H1 (cell line): ENCODE results near the gene RGS17. TPM values are rescaled to one million over a fixed set of nuclear protein-coding genes. Genes with fewer than 3 reads are reported as not detected.

Experiments used
- CTCF ChIA-PET: fragments of 300-600 bp; sonication (Branson Sonifier 250); formaldehyde crosslinking; loops from one replicate; lab custom pipeline; 2021; ENCODE audit not compliant: partially characterized antibody; lab: Charles Lee
- POLR2A ChIA-PET: fragments of 300-600 bp; sonication (Branson Sonifier 250); formaldehyde crosslinking; loops from one replicate; lab custom pipeline; 2021; ENCODE audit warnings: inconsistent platforms; ENCODE audit not compliant: partially characterized antibody; lab: Charles Lee
- DNase-seq, 2 experiments: peaks; one replicate each; pipeline versions ENCODE4 v3.0.0 to v3.0.0-alpha.2; 2010 to 2022; ENCODE audit warnings: low spot score in 2 of 2, low read depth in 1 of 2, mixed read lengths in 1 of 2
- FAIRE-seq: peaks from 2 replicates; lab custom pipeline; 2011; peaks lifted over from hg19 to GRCh38; lab: Jason Lieb, UNC
- H2AFZ ChIP-seq: 2 replicates; pipeline ENCODE4 v1.8.1; 2012; ENCODE audit warnings: low read length, inconsistent platforms
- H2AK5ac ChIP-seq: 2 replicates; pipeline ENCODE4 v1.6.1; 2013; ENCODE audit warnings: low read depth, low read length
- H2BK120ac ChIP-seq: replicated peaks from 2 replicates; pipeline ENCODE3; 2013; ENCODE audit warnings: low read depth, low read length, inconsistent platforms
- H2BK12ac ChIP-seq: 2 replicates; pipeline ENCODE4 v1.6.1; 2013; ENCODE audit warnings: low read depth, low read length
- H2BK15ac ChIP-seq: 2 replicates; pipeline ENCODE4 v1.6.1; 2013; ENCODE audit warnings: low read length
- H2BK20ac ChIP-seq: 2 replicates; pipeline ENCODE4 v1.6.1; 2013; ENCODE audit warnings: low read length
- H2BK5ac ChIP-seq: 2 replicates; pipeline ENCODE4 v1.6.1; 2013; ENCODE audit warnings: low read depth, low read length
- H3K14ac ChIP-seq: 2 replicates; pipeline ENCODE4 v1.6.1; 2013; ENCODE audit warnings: inconsistent platforms; ENCODE audit not compliant: insufficient read length
- H3K18ac ChIP-seq: 2 replicates; pipeline ENCODE4 v1.6.1; 2013; ENCODE audit warnings: low read length; ENCODE audit errors: extremely low read depth
- H3K23ac ChIP-seq: 2 replicates; pipeline ENCODE4 v1.6.1; 2013; ENCODE audit warnings: inconsistent platforms; ENCODE audit not compliant: insufficient read length
- H3K23me2 ChIP-seq: 2 replicates; pipeline ENCODE4 v1.6.1; 2013; ENCODE audit warnings: low read depth, low read length
- H3K27ac ChIP-seq: 2 replicates; pipeline ENCODE4 v1.6.1; 2011; ENCODE audit warnings: low read depth, low read length, inconsistent platforms
- H3K27me3 ChIP-seq, 4 experiments: replicated peaks in 1 of 4; 1 replicate in 1 of 4; 2 replicates in 3 of 4; pipeline versions ENCODE4 v1.6.1 to v1.8.1; 2011 to 2013; ENCODE audit warnings: low read length in 3 of 4, mild to moderate bottlenecking in 3 of 4, inconsistent platforms in 2 of 4, mixed read lengths in 2 of 4, moderate library complexity in 1 of 4; ENCODE audit not compliant: control insufficient read depth in 3 of 4, insufficient read depth in 3 of 4; ENCODE audit errors: extremely low read depth in 1 of 4
- H3K36me3 ChIP-seq, 4 experiments: 2 replicates each; pipeline versions ENCODE4 v1.6.1 to v1.8.1; 2011 to 2013; ENCODE audit warnings: mild to moderate bottlenecking in 4 of 4, low read length in 3 of 4, moderate library complexity in 2 of 4, control low read depth in 1 of 4, inconsistent platforms in 1 of 4; ENCODE audit not compliant: insufficient read depth in 4 of 4, control insufficient read depth in 2 of 4
- H3K4ac ChIP-seq: replicated peaks from 2 replicates; pipeline ENCODE3; 2013; ENCODE audit warnings: low read length, low read depth, mixed read lengths, inconsistent platforms; ENCODE audit not compliant: insufficient read length
- H3K4me1 ChIP-seq, 4 experiments: replicated peaks in 1 of 4; 1 replicate in 1 of 4; 2 replicates in 3 of 4; pipeline versions ENCODE4 v1.6.1 to v1.8.1; 2011 to 2013; ENCODE audit warnings: low read length in 3 of 4, inconsistent platforms in 2 of 4, mixed read lengths in 1 of 4; ENCODE audit not compliant: insufficient read depth in 4 of 4, control insufficient read depth in 3 of 4
- H3K4me2 ChIP-seq, 2 experiments: 2 replicates each; pipeline versions ENCODE4 v1.6.1 to v1.8.1; 2011 to 2013; ENCODE audit warnings: low read depth in 2 of 2, low read length in 2 of 2, control low read depth in 1 of 2, inconsistent platforms in 1 of 2, mild to moderate bottlenecking in 1 of 2; ENCODE audit not compliant: insufficient read depth in 1 of 2
- H3K4me3 ChIP-seq, 4 experiments: fragments of 200-600, 300-600 bp in 1 of 4; sonication (generic), shearing (Covaris generic), sonication (Bioruptor Twin) in 1 of 4; 2 replicates each; pipeline versions ENCODE4 v1.5.1 to v1.8.1; 2011 to 2016; ENCODE audit warnings: low read length in 4 of 4, low read depth in 3 of 4, control low read depth in 2 of 4, inconsistent platforms in 2 of 4, mild to moderate bottlenecking in 2 of 4, mixed read lengths in 1 of 4, moderate library complexity in 1 of 4; ENCODE audit not compliant: insufficient read depth in 2 of 4; ENCODE audit errors: extremely low read depth in 1 of 4
- H3K56ac ChIP-seq: replicated peaks from 2 replicates; pipeline ENCODE3; 2013; ENCODE audit warnings: low read depth, mild to moderate bottlenecking, mixed read lengths, low read length, inconsistent platforms; ENCODE audit not compliant: insufficient read length
- H3K79me1 ChIP-seq: 2 replicates; pipeline ENCODE4 v1.6.1; 2013; ENCODE audit warnings: low read depth, low read length, control low read depth
- H3K79me2 ChIP-seq, 2 experiments: 2 replicates each; pipeline versions ENCODE4 v1.6.1 to v1.8.1; 2012 to 2013; ENCODE audit warnings: low read length in 2 of 2, mild to moderate bottlenecking in 2 of 2, inconsistent platforms in 1 of 2; ENCODE audit not compliant: insufficient read depth in 2 of 2, control insufficient read depth in 1 of 2
- H3K9ac ChIP-seq, 4 experiments: replicated peaks in 1 of 4; 1 replicate in 1 of 4; 2 replicates in 3 of 4; pipeline versions ENCODE4 v1.6.1 to v1.8.1; 2011 to 2013; ENCODE audit warnings: low read depth in 3 of 4, low read length in 3 of 4, control low read depth in 2 of 4, mild to moderate bottlenecking in 2 of 4, moderate library complexity in 2 of 4, inconsistent platforms in 1 of 4; ENCODE audit errors: extremely low read depth in 1 of 4
- H3K9me3 ChIP-seq, 2 experiments: 2 replicates each; pipeline versions ENCODE4 v1.6.1 to v1.8.1; 2012 to 2013; ENCODE audit warnings: mild to moderate bottlenecking in 2 of 2, moderate library complexity in 2 of 2, control low read depth in 1 of 2, inconsistent platforms in 1 of 2, low read depth in 1 of 2, low read length in 1 of 2, mixed read lengths in 1 of 2; ENCODE audit not compliant: insufficient read depth in 2 of 2
- H4K20me1 ChIP-seq, 2 experiments: replicated peaks in 1 of 2; 2 replicates each; pipeline versions ENCODE3 to v1.8.1; 2011 to 2013; ENCODE audit warnings: inconsistent platforms in 2 of 2, low read length in 2 of 2, mild to moderate bottlenecking in 1 of 2; ENCODE audit not compliant: insufficient read depth in 2 of 2, control insufficient read depth in 1 of 2
- H4K5ac ChIP-seq: 2 replicates; pipeline ENCODE4 v1.6.1; 2013; ENCODE audit warnings: low read length, low read depth, mixed read lengths, inconsistent platforms; ENCODE audit not compliant: insufficient read length
- H4K8ac ChIP-seq: 2 replicates; pipeline ENCODE4 v1.8.0; 2013; ENCODE audit warnings: mild to moderate bottlenecking, moderate library complexity, low read length, inconsistent platforms; ENCODE audit not compliant: insufficient read depth; ENCODE audit errors: extremely low read depth
- H4K91ac ChIP-seq: replicated peaks from 2 replicates; pipeline ENCODE3; 2013; ENCODE audit warnings: low read length, mixed read lengths, inconsistent platforms; ENCODE audit not compliant: insufficient read length
- CEBPB ChIP-seq: IDR thresholded peaks from 2 replicates; pipeline ENCODE4 v1.6.1; 2012; ENCODE audit warnings: low read depth, low read length
- CHD1 ChIP-seq: IDR thresholded peaks from 2 replicates; pipeline ENCODE4 v1.6.1; 2012; ENCODE audit warnings: low read depth, low read length, improper control_type of control experiment
- CTCF ChIP-seq, 3 experiments: IDR thresholded peaks; 1 replicate in 2 of 3; 2 replicates in 1 of 3; pipeline versions ENCODE4 v1.5.1 to v1.6.1; 2011; ENCODE audit warnings: low read length in 3 of 3, mild to moderate bottlenecking in 3 of 3, inconsistent platforms in 2 of 3, low read depth in 1 of 3, moderate library complexity in 1 of 3; ENCODE audit not compliant: insufficient read depth in 1 of 3; ENCODE audit errors: control extremely low read depth in 1 of 3
- HDAC2 ChIP-seq, 2 experiments: fragments of 300-600 bp in 1 of 2; sonication (generic) in 1 of 2; IDR thresholded peaks; 2 replicates each; pipeline ENCODE4 v1.6.1; 2011 to 2012; ENCODE audit warnings: low read depth in 2 of 2, low read length in 2 of 2, mild to moderate bottlenecking in 2 of 2, moderate library complexity in 2 of 2, borderline replicate concordance in 1 of 2, inconsistent platforms in 1 of 2
- MAFK ChIP-seq: IDR thresholded peaks from 2 replicates; pipeline ENCODE4 v1.6.1; 2012; ENCODE audit warnings: low read depth, mild to moderate bottlenecking, improper control_type of control experiment, low read length
- PHF8 ChIP-seq: fragments of 200-600 bp; sonication (generic); conservative IDR thresholded peaks from 2 replicates; pipeline ENCODE4 v1.7.1; 2012; ENCODE audit warnings: low read depth, mild to moderate bottlenecking, inconsistent platforms, low read length, moderate library complexity
- SAP30 ChIP-seq: fragments of 300-600 bp; sonication (generic); IDR thresholded peaks from 2 replicates; pipeline ENCODE4 v1.7.1; 2012; ENCODE audit warnings: low read length, moderate library complexity, mild to moderate bottlenecking, inconsistent platforms; ENCODE audit not compliant: insufficient read depth, insufficient replicate concordance
- SIX5 ChIP-seq: IDR thresholded peaks from 2 replicates; pipeline ENCODE4 v1.6.1; 2011; ENCODE audit warnings: mild to moderate bottlenecking, low read depth, low read length
- TBP ChIP-seq: IDR thresholded peaks from 2 replicates; pipeline ENCODE4 v1.6.1; 2011; ENCODE audit warnings: low read depth, low read length, improper control_type of control experiment
- TCF12 ChIP-seq: IDR thresholded peaks from 2 replicates; pipeline ENCODE4 v1.6.1; 2011; ENCODE audit warnings: low read depth, mild to moderate bottlenecking, low read length
- USF2 ChIP-seq: IDR thresholded peaks from 2 replicates; pipeline ENCODE4 v1.6.1; 2011; ENCODE audit warnings: low read length, improper control_type of control experiment
- WGBS, 2 experiments: shearing (Covaris generic) in 1 of 2; methylation state at CpG; one replicate each; pipeline versions ENCODE4 v1.1.6 to v1.1.7; 2013 to 2015; ENCODE audit warnings: low lambda C conversion rate in 2 of 2, mixed read lengths in 2 of 2, inconsistent platforms in 1 of 2, low coverage in 1 of 2, missing lambda C conversion rate in 1 of 2; ENCODE audit not compliant: insufficient replicate concordance in 2 of 2, insufficient coverage in 1 of 2, insufficient read length in 1 of 2; ENCODE audit errors: extremely low coverage in 1 of 2, missing lambda C conversion rate in 1 of 2; 5-methylcytosine and 5-hydroxymethylcytosine counted together
- polyA plus RNA-seq, 7 experiments: library from polyadenylated mRNA; depleted of rRNA in 3 of 7; stranded (reverse) in 5 of 7; unstranded in 2 of 7; fragments of >200 nt in 5 of 7; fragments of 200-250 nt in 2 of 7; gene quantifications; 1 replicate in 5 of 7; 2 replicates in 1 of 7; 4 replicates in 1 of 7; pipeline versions ENCODE4 v1.2.1 to v1.2.3, GENCODE V29; 2011 to 2013; ENCODE audit warnings: missing spikeins in 2 of 7, mixed read lengths in 2 of 7
- total RNA-seq: library from RNA; stranded (reverse); fragmentation: NEBNext Ultra II Directional; extraction: Animal tissue kit (Norgen Biotek cat#: 25700); gene quantifications from 2 replicates; pipeline ENCODE4 v1.2.1, GENCODE V29; 2021

The RGS17 gene
- total and polyA plus RNA-seq, 2 of the 8 experiments (the other 6 are each of a cell fraction or from before 2014, with no cell fraction given): 2.0 to 12.2 TPM

GRCh38 chr6:153099636-153100035, 31.4 kb downstream of the RGS17 start:
- DNase-seq (no peak), FAIRE-seq (no peak)
- WGBS, 2 experiments: 81% methylated on average over 3 of the region's 3 CpGs; no CpG with 5 or more reads in 1 of the 2 experiments
- Histone ChIP-seq H2BK15ac (no peak overlapping the region), H2BK12ac (no peak overlapping the region), H3K56ac (no peak overlapping the region), H3K36me3 (no peaks in the 10 kb centered on the region), H3K23me2 (no peaks in the 10 kb centered on the region), H3K4me3 (no peak overlapping the region), H4K20me1 (no peaks in the 10 kb centered on the region), H3K79me1 (no peaks in the 10 kb centered on the region), H2AK5ac (no peak overlapping the region), H3K18ac (no peak overlapping the region), H2BK5ac (no peak overlapping the region), H3K4me2 (no peak overlapping the region), H4K91ac (no peak overlapping the region), H3K14ac (no peak overlapping the region), H3K4me1 (no peaks in the 10 kb centered on the region), H2AFZ (no peak overlapping the region), H4K5ac (no peak overlapping the region), H2BK120ac (no peak overlapping the region), H3K27ac (no peak overlapping the region), H3K4ac (no peak overlapping the region), H3K79me2 (no peaks in the 10 kb centered on the region), H3K27me3 (no peaks in the 10 kb centered on the region), H3K9ac (no peak overlapping the region), H2BK20ac (no peak overlapping the region), H3K9me3 (no peaks in the 10 kb centered on the region), H4K8ac (no peak overlapping the region), H3K23ac (no peak overlapping the region)
- POLR2A ChIA-PET: no interaction called here
- CTCF ChIA-PET: no interaction called here
- TF ChIP-seq USF2 (no peak), SIX5 (no peak), HDAC2 (IDR thresholded peaks at IDR 0.05; ENCODE audit: borderline replicate concordance in 1 of 2, low read depth in 2 of 2, low read length in 2 of 2) (no peak), CEBPB (no peak), CHD1 (no peak), MAFK (no peak), SAP30 (no peak), TCF12 (no peak), TBP (no peak), PHF8 (no peak), CTCF (IDR thresholded peaks at IDR 0.05; ENCODE audit: control extremely low read depth in 1 of 3, insufficient read depth in 1 of 3, low read depth in 1 of 3, low read length in 3 of 3) (no peak)
